IMR-90 (cell line): ENCODE measurements around the gene ACP2. TPM values are rescaled to one million over a fixed set of nuclear protein-coding genes. Genes with fewer than 3 reads are reported as not detected.

ENCODE experiments used
- ATAC-seq: fragments of 200-7000 bp; cut with Tn5 transposase; 2 replicates; pipeline ENCODE4 v1.9.1; 2020; ENCODE audit warnings: low read depth, mild to moderate bottlenecking, moderate library complexity
- BruUV-seq: library from RNA; stranded (reverse); fragments of 400-500 nt; replicated peaks from 2 replicates; lab custom pipeline; 2021; lab: Mats Ljungman, UMichigan
- CTCF ChIA-PET: fragments of 300-600 bp; formaldehyde crosslinking; extraction: SDS; loops from one replicate; lab custom pipeline; 2021; ENCODE audit warnings: antibody characterized with exemption; lab: Yijun Ruan, JAX
- POLR2A ChIA-PET: fragments of 300-600 bp; sonication (Branson Sonifier 250); formaldehyde crosslinking; loops from one replicate; lab custom pipeline; 2022; ENCODE audit warnings: antibody characterized with exemption; ENCODE audit not compliant: unreplicated experiment; lab: Charles Lee
- DNase-seq: peaks from one replicate; pipeline ENCODE4 v3.0.0; 2013
- H2AFZ ChIP-seq: replicated peaks from 2 replicates; pipeline ENCODE3; 2013; ENCODE audit warnings: low read length, mild to moderate bottlenecking; ENCODE audit not compliant: poor library complexity
- H2AK5ac ChIP-seq: 2 replicates; pipeline ENCODE4 v1.6.1; 2013; ENCODE audit warnings: low read depth, low read length, inconsistent platforms
- H2AK9ac ChIP-seq: replicated peaks from 2 replicates; pipeline ENCODE3; 2013; ENCODE audit warnings: mild to moderate bottlenecking, low read depth, low read length, moderate library complexity; ENCODE audit not compliant: poor library complexity
- H2BK120ac ChIP-seq: 2 replicates; pipeline ENCODE4 v1.6.1; 2013; ENCODE audit warnings: low read depth, low read length, inconsistent platforms
- H2BK15ac ChIP-seq: 3 replicates; pipeline ENCODE4 v1.6.1; 2013; ENCODE audit warnings: low read depth, low read length, inconsistent platforms
- H2BK20ac ChIP-seq: 2 replicates; pipeline ENCODE4 v1.6.1; 2013; ENCODE audit warnings: low read depth, mild to moderate bottlenecking, inconsistent platforms, low read length, moderate library complexity
- H2BK5ac ChIP-seq: 2 replicates; pipeline ENCODE4 v1.6.1; 2013; ENCODE audit warnings: mild to moderate bottlenecking, low read depth, low read length, inconsistent platforms; ENCODE audit not compliant: poor library complexity, severe bottlenecking
- H3K14ac ChIP-seq: replicated peaks from 2 replicates; pipeline ENCODE4 v1.6.1; 2013; ENCODE audit warnings: low read depth, low read length, inconsistent platforms
- H3K18ac ChIP-seq: 2 replicates; pipeline ENCODE4 v1.6.1; 2013; ENCODE audit warnings: low read depth, low read length, control low read depth
- H3K23ac ChIP-seq: 2 replicates; pipeline ENCODE4 v1.6.1; 2013; ENCODE audit warnings: low read depth, low read length, inconsistent platforms
- H3K27ac ChIP-seq: 2 replicates; pipeline ENCODE4 v1.5.1; 2013; ENCODE audit warnings: mild to moderate bottlenecking, control low read depth, low read length; ENCODE audit not compliant: insufficient read depth
- H3K27me3 ChIP-seq: 2 replicates; pipeline ENCODE4 v1.6.1; 2013; ENCODE audit warnings: low read length; ENCODE audit not compliant: control insufficient read depth, insufficient read depth
- H3K36me3 ChIP-seq: 2 replicates; pipeline ENCODE4 v1.6.1; 2013; ENCODE audit warnings: low read length, mixed read lengths; ENCODE audit not compliant: control insufficient read depth, insufficient read depth
- H3K4ac ChIP-seq: 2 replicates; pipeline ENCODE4 v1.6.1; 2013; ENCODE audit warnings: low read depth, low read length, inconsistent platforms
- H3K4me1 ChIP-seq: 2 replicates; pipeline ENCODE4 v1.6.1; 2013; ENCODE audit warnings: low read length, mixed read lengths; ENCODE audit not compliant: control insufficient read depth, insufficient read depth
- H3K4me2 ChIP-seq: 2 replicates; pipeline ENCODE4 v1.6.1; 2013; ENCODE audit warnings: low read depth, mild to moderate bottlenecking, control low read depth, low read length, moderate library complexity
- H3K4me3 ChIP-seq: 2 replicates; pipeline ENCODE4 v1.5.1; 2013; ENCODE audit warnings: low read depth, mild to moderate bottlenecking, control low read depth, low read length, moderate library complexity; ENCODE audit not compliant: insufficient read depth
- H3K56ac ChIP-seq: 2 replicates; pipeline ENCODE4 v1.6.1; 2013; ENCODE audit warnings: low read length, inconsistent platforms; ENCODE audit not compliant: insufficient read depth; ENCODE audit errors: extremely low read depth
- H3K79me1 ChIP-seq, 2 experiments: 2 replicates each; pipeline ENCODE4 v1.6.1; 2013; ENCODE audit warnings: low read length in 2 of 2, inconsistent platforms in 1 of 2, low read depth in 1 of 2
- H3K9ac ChIP-seq: 2 replicates; pipeline ENCODE4 v1.6.1; 2013; ENCODE audit warnings: low read depth, low read length, control low read depth
- H3K9me1 ChIP-seq: 2 replicates; pipeline ENCODE4 v1.6.1; 2013; ENCODE audit warnings: low read length, inconsistent platforms; ENCODE audit not compliant: insufficient read depth
- H3K9me3 ChIP-seq: 2 replicates; pipeline ENCODE4 v1.6.1; 2013; ENCODE audit warnings: low read length; ENCODE audit not compliant: control insufficient read depth, insufficient read depth
- H4K20me1 ChIP-seq: 2 replicates; pipeline ENCODE4 v1.6.1; 2013; ENCODE audit warnings: low read length, inconsistent platforms; ENCODE audit not compliant: insufficient read depth
- H4K5ac ChIP-seq: 2 replicates; pipeline ENCODE4 v1.6.1; 2013; ENCODE audit warnings: mild to moderate bottlenecking, low read depth, low read length, control low read depth
- H4K8ac ChIP-seq, 2 experiments: 2 replicates each; pipeline ENCODE4 v1.6.1; 2013; ENCODE audit warnings: low read depth in 2 of 2, low read length in 2 of 2, control low read depth in 1 of 2, inconsistent platforms in 1 of 2
- H4K91ac ChIP-seq: 2 replicates; pipeline ENCODE4 v1.6.1; 2013; ENCODE audit warnings: low read depth, low read length, inconsistent platforms; ENCODE audit not compliant: insufficient read depth
- POLR2A ChIP-seq: IDR thresholded peaks from 2 replicates; pipeline ENCODE4 v1.6.1; 2012; ENCODE audit warnings: mild to moderate bottlenecking, low read depth, low read length
- SMC3 ChIP-seq: fragments of 150-350 bp; IDR thresholded peaks from 2 replicates; pipeline ENCODE4 v1.6.1; 2016; ENCODE audit warnings: low read depth, mild to moderate bottlenecking, antibody characterized with exemption, low read length, moderate library complexity
- WGBS, 2 experiments: methylation state at CpG; one replicate each; pipeline versions ENCODE4 v1.1.5 to v1.1.7; 2013; ENCODE audit warnings: missing lambda C conversion rate in 2 of 2; ENCODE audit not compliant: insufficient read length in 1 of 2; ENCODE audit errors: extremely low coverage in 2 of 2; 5-methylcytosine and 5-hydroxymethylcytosine counted together
- dilution Hi-C: fragments of 300-500 bp; cut with HindIII; formaldehyde crosslinking; loops from one replicate; pipeline ENCODE4 v1.14.3; 2018; ENCODE audit warnings: low sequenced_read_pairs; ENCODE audit not compliant: unreplicated experiment
- in situ Hi-C: fragments of 300-500 bp; cut with MboI; formaldehyde crosslinking; loops from 3 replicates; pipeline ENCODE4 v1.14.3; 2019; ENCODE audit warnings: low sequenced_read_pairs, inconsistent platforms, mixed read lengths
- intact Hi-C: fragments of 100-400 bp; cut with micrococcal nuclease; formaldehyde crosslinking; loops from 2 replicates; pipeline ENCODE4 v1.10.0; 2022
- polyA plus RNA-seq, 3 experiments: library from polyadenylated mRNA; depleted of rRNA; stranded (reverse); fragments of >200 nt; gene quantifications; 2 replicates each; pipeline ENCODE4 v1.2.3, GENCODE V29; 2012; ENCODE audit warnings: low replicate concordance in 1 of 3
- total RNA-seq: library from RNA; depleted of rRNA; stranded (reverse); fragments of >200 nt; gene quantifications from 2 replicates; pipeline ENCODE4 v1.2.3, GENCODE V29; 2012
- TF ChIP-seq, protein P1 (sequence below): fragments of 150-350 bp; IDR thresholded peaks from 2 replicates; pipeline ENCODE4 v1.6.1; 2016; ENCODE audit warnings: low read depth, mild to moderate bottlenecking, low read length, moderate library complexity, borderline replicate concordance

The ACP2 gene
- total and polyA plus RNA-seq, 2 of the 4 experiments (the other 2 are of a cell fraction) = 17.7 to 23.6 TPM

DNA sequence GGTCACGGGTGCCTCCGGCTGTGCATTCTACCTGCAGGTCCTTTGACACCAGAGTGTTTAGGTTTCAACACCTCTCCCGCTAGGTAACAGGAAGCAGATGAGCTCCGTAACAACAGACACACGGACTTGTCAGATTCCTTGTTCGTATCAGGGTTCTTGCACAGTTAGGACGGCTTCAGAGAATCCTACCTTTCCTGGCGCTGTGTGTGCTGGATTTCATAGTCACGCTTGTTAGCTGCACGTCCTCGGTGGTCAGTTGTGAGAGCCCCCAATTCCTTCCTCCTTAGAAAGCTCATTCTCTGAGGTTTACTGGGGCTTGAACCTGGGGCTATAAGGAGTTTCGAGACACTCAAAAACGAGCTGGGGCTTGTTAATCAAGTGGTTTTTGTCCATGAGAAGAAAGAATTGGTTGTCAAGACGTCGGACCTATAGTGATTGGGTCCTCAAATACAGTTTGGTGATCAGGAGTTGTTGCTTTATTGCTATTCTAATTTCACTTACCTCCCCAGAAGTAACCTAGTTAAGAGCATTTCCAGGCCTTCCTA, 33.2 kb downstream of the ACP2 start:
- H3K18ac ChIP-seq = peak overlapping the region; percentile 99
- H2BK15ac ChIP-seq = peak overlapping the region; percentile 90; the same call in 2 of the 3 replicates
- H2BK20ac ChIP-seq = peak overlapping the region; percentile 82
- peak overlapping the region; percentile 100 for H2AK9ac ChIP-seq
- peaks cover 22% of the 10 kb centered on the region for H4K20me1 ChIP-seq
- no peak for DNase-seq
- H3K9me1 ChIP-seq = peaks cover 15% of the 10 kb centered on the region
- H3K27me3 ChIP-seq = no peaks in the 10 kb centered on the region
- H3K56ac ChIP-seq = peak overlapping the region; percentile 88
- peak overlapping the region; percentile 99 for H3K27ac ChIP-seq
- H3K4ac ChIP-seq = peak overlapping the region; percentile 99
- TF ChIP-seq SMC3 (no peak), POLR2A (no peak)
- TF ChIP-seq, protein P1, sequence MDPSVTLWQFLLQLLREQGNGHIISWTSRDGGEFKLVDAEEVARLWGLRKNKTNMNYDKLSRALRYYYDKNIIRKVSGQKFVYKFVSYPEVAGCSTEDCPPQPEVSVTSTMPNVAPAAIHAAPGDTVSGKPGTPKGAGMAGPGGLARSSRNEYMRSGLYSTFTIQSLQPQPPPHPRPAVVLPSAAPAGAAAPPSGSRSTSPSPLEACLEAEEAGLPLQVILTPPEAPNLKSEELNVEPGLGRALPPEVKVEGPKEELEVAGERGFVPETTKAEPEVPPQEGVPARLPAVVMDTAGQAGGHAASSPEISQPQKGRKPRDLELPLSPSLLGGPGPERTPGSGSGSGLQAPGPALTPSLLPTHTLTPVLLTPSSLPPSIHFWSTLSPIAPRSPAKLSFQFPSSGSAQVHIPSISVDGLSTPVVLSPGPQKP = no peak
- peak overlapping the region; percentile 89 for H2BK120ac ChIP-seq
- peaks cover 13% of the 10 kb centered on the region for H3K4me1 ChIP-seq
- no peak for ATAC-seq
- H4K8ac ChIP-seq = peak overlapping the region; percentile 95 to 97
- H3K14ac ChIP-seq = peak overlapping the region; percentile 97
- TSS peak; percentile 54 for BruUV-seq
- H4K5ac ChIP-seq = peak overlapping the region; percentile 96
- dilution Hi-C loops (no loop called here), in situ Hi-C loops (no loop called here), intact Hi-C loops (loop anchor here (2.0 kb wide), 1 partner anchor 33 kb away; the partner anchor contains the start of gene ACP2)
- CTCF ChIA-PET = interaction anchor here (0.7 to 1.3 kb wide), 5 partner anchors 12 to 44 kb away, joined by 3 to 6 read pairs (median 3); no protein-coding TSS in a partner anchor
- peak overlapping the region; percentile 98 for H2BK5ac ChIP-seq
- H3K79me1 ChIP-seq = peaks cover 20 to 45% of the 10 kb centered on the region in 2 experiments
- peak overlapping the region; percentile 92 for H3K4me2 ChIP-seq
- POLR2A ChIA-PET = interaction anchor here (0.6 to 1.4 kb wide), 3 partner anchors 12 to 42 kb away, joined by 4 to 11 read pairs (median 4); partner anchors contain the start of gene NR1H3
- WGBS, 2 experiments = 0% methylated on average over 2 of the region's 15 CpGs; no CpG with 5 or more reads in 1 of the 2 experiments
- peaks cover 8% of the 10 kb centered on the region for H3K36me3 ChIP-seq
- peak overlapping the region; percentile 74 for H3K4me3 ChIP-seq
- H2AFZ ChIP-seq = peak overlapping the region; percentile 84
- peak overlapping the region; percentile 99 for H4K91ac ChIP-seq
- peak overlapping the region; percentile 100 for H2AK5ac ChIP-seq
- peak overlapping the region; percentile 98 for H3K9ac ChIP-seq
- peak overlapping the region; percentile 98 for H3K23ac ChIP-seq
- no peaks in the 10 kb centered on the region for H3K9me3 ChIP-seq
